GM18951 (cell line): ENCODE results near the gene MEGF6.

Experiments
- POLR2A ChIP-seq: IDR thresholded peaks from 4 replicates; pipeline ENCODE4 v1.6.1; 2011; ENCODE audit warnings: mild to moderate bottlenecking; ENCODE audit not compliant: insufficient read length, insufficient read depth; ENCODE audit errors: extremely low read depth
- in situ Hi-C: fragments of 300-500 bp; cut with MboI; formaldehyde crosslinking; loops from one replicate; pipeline ENCODE4 v1.12.0; 2022; ENCODE audit warnings: low sequenced_read_pairs, mixed read lengths, inconsistent platforms; ENCODE audit not compliant: unreplicated experiment

Gene MEGF6

DNA sequence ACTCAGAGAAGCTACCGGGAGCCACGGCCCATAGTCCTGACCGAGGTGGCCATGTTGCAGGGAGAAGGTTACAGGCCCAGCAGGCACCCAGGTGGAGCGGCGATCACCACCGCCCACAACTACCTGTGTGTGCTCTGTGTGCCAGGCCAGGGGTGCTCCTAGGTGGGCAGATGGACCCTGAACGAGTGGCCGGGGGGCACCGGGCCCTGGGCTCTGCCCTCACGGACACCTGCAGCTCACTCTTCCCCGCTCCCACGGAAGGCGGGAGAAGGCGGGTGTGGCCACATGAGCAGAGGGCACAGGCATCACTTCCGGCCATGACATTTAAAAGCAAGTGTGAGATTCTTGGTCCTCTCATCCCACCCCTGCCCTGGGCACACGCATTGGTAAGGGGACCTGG is 73.9 kb downstream of the MEGF6 start:
- in situ Hi-C loops: no loop called here
- no peak for TF ChIP-seq POLR2A

DNA sequence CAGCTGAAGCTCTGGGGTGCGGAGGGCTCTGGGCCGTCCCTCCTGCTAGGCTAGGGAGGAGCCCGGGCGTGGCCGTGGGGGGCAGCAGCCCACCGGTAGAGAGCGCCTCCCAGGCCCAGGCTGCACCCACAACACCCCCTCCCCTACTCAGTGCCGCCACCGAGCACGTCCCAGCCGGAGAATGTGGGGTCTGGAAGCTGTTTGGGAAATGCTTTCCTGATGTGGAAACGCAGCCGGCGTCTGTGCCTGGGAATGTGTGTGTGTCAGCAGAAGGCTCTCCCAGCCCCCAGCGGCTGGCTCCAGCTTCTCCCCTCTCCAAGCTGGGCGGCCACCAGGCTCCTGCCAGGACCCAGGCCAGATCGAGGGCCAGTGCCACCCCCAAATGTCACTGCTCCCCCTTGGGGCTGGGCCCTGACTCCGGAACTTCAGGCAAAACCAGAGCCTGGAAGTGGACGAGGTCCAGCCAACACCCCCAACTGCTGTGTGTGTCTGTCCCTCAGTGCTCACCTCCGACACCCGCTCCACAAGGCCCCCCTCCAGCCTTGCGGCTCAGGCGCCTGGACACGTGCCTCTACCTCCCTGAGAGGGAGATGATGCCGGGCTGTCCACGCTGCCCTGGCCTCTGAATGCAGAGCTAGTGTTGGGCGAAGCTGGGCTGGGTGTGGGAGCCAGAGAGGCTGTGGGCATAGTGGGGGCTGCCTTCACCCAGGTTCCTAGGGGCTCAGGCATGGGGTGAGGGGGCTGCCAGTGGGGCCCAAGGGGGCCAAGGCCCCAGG is 74.7 kb downstream of the MEGF6 start:
- no peak for TF ChIP-seq POLR2A
- in situ Hi-C loops: no loop called here

DNA sequence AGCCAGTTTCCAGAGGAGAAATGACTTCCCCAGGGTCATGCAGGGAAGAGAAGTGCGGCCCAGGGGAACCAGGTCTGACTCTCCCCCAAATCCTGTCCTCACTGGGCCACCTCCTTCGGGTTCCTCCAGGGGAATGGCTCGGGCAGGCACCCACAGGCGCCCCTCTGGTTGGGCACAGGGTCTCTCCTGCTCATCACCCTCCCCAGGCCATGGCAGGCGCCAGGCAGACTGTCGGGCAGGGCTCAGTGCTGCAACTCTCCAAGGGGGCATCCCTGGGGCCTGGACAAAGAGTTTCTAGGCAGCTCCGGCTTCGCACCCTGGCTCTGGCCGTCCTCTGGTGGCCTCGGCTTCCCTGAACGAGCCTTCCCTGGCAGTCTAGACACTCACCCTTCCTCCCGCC is 75.6 kb downstream of the MEGF6 start:
- in situ Hi-C loops: no loop called here
- TF ChIP-seq POLR2A: no peak

DNA sequence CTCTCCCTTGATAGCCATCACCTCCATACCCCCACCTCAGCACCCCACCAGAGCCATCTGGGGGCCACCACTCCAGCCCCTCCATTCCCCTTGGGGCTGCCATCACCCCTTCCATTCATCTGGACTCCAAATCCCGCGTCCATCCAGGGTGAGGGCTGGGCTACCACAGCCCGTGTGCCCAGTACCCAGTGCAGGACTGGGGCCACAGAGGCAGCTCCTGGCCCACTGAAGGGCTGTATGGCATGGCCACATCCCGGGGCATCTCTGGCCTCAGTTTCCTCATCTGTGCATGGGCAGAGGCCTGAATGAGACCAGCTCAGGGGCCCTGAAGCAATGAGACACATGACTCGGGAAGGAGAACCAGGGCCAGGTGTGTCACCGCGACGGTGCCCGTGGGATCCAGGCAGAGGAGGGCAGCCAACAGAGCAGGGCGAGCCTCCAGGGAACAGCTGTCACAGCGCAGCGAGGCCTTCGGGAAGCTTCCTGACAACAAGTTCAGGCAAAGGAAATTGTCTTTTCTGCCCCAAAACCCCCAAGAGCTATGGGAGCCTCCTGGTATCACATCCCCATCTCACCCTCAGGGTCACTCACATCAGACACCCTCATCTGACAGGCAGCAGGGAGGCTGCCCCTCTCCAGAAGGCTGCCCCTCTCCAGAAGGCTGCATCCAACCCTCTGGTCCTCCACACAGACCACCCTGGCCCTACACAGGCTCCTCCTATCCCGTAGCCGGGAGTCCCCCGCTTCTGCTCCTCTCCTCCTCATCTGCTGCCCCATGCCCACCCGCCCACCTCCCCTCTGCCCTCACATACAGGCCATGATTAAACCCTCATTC is 76.3 kb downstream of the MEGF6 start:
- no peak for TF ChIP-seq POLR2A
- in situ Hi-C loops: no loop called here

DNA sequence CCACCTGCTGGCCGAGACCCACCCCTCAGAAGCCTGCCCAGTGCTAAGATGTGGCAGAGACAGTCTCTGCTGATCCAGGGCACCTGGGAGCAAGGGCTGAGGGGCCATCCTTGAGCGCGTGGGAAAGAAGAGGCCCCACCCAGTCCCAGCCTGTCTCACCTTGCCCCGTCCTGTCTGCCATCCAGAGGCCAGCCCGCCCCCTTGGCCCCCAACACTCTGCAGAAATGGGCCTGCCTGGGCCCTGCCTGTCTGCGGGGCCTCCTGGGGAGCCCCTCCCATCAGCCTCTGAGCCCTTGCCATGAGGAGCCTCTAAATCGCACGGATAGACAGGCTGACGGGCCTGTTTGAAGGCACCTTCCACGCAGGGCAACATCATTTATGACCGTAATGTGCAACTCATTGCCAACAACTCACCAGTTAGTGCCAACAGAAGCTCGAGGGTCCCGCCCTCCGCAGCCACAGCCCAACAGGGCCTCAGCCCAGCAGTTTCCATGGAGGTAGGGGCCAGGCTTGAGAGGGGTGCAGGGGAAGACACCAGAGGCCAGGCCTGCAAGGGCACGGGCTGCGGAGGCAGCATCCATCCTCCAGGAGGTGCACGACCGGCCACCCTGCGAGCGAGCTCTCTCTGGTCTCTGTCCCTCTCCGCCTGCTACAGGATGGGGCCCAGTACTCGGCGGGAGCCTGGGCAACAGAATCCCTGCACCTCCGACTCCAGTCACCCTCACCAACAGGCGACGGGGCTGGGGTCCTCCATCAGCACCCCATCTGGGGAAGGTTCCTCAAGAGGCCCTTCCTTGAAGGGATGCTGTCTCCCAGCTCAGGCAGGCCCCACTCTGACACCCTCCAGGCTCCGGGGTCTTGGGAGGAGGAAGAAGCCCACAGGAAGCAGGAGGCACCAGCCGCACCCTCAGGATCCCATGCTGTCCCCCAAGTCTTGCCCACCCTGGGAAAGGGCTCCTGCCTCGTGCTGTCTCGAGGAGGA is 78.0 kb downstream of the MEGF6 start:
- in situ Hi-C loops: no loop called here
- TF ChIP-seq POLR2A: no peak

DNA sequence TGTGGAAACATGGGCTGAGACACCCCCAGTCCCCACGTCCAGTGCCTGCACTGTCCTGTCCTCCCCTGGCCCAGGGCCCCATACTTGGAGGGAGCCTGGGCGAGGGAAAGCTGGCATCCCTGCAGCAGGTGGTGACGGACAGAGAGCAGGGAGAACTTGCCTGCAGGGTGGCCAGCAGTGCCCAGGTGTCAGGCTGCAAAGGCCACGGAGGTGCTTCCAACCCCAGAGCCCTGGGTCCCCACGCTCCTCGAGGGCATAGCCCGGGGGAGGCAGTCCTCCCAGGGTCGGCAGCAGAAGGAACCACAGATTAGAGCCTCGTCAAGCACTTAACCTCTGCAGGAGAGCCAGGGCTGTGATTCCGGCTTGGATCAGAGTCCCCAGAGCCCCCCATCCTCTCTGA is 79.4 kb downstream of the MEGF6 start:
- in situ Hi-C loops: no loop called here
- TF ChIP-seq POLR2A: no peak

DNA sequence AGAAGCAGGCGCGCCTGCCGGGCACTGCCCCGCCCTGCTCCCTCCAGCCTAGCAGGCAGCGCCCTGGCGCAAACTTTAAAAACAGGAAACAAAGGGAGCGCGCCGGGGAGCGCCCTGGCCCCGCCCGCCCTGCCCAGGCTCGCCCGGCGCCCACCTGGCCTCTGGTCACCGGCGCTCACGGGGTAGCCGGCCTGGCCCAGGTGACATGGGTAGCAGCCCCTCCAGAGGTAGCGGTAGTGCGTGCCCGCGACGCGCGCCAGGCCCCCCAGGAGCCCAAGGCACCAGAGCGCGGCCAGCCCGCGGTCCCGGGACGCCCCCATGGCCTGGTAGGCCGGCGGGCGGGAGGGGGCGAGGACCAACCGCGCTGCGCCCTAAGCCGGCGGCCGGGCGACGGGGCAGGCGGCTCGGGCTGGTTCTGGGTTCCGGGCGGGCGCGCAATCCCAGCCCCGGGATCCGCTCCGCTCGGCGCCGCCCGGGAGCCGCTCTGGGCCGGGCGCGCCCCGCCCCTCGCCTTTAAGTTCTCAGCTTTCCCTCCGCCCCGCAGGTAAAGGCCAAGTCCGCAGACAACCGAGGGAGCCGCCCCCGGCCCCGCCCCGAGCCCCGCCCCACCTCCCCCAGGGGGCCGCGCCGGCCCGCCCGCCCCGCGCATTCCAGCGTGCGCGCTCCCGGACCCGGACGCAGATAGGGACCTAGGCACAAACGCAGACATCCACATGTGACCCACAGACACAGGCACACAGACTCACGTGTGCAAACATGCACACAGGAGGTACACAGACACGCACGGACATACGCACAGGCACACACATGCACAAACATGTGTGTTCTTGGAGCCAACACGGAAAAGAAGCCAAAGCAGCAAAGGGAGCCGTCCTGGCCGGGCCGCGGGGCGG is 80.1 kb downstream of the MEGF6 start:
- TF ChIP-seq POLR2A: no peak
- in situ Hi-C loops: no loop called here

DNA sequence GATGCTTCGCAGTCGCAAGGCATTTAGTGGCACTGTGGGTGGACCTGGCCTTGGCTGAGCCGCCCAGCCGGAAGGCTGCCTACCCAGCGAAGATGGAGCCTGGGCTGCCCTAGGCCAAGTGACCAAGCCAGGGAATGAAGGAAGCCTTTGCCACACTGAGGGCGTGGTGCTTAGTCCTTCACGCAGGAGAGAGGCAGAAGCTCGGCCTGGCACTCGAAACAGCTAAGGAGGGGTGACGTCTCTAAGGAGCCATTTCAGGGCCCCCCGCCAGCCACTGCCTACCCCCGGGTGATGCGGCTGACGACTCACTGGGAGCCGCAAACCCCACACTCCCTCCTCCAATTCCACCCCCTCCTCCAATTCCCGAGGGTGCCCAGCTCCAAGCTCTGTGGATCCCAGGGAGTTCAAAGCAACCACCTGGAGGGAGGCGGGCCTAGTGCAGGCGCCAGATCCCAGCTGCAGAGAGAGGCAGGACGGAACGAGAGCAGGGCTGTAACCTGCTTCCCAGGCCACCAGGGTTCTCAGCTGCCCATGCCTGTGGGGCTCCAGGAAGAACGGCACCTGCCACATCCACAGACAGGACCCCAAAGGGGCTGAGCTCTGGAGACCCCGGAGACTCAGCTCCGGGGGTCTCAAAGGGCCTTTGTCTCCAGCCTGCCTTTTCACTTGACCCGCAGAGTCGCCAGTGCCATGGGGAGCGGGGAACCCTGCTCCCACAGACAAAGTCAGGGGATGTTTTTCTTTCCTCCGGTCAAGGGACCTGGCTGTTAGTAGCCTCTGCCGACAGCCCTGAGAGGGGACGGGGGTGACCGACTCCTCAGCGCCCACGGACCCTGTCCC is 81.0 kb downstream of the MEGF6 start:
- TF ChIP-seq POLR2A: no peak
- in situ Hi-C loops: no loop called here

DNA sequence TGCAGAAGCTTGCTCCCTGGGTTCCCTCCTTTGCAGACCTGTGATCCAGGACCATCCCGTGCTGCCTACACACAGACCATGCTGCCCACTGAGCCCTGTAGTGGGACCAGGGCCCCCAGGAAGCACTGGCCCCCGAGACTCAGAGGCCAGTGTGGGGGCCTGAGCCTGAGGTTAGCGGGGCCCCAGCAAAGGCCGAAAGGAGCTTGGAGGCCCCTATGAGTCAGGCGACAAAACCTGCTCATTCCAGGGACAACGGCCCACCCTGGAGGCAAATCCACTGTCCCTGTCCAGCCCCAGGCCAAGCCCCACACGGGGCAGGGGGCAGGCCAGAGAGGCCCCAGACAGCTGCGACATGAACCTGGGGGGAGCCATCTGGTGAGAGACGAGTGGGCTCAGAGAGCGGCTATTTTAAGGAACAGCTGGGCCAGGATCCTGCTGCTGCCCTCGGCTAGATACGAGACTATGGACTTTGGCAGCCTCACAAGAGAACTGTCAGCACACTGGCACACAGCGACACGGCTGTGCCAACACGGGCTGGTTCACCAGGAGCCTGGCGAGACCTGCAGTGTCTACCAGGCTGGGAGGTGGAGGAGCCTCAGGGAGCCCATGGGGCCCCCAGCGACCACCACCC is 82.1 kb downstream of the MEGF6 start:
- in situ Hi-C loops: no loop called here
- TF ChIP-seq POLR2A: no peak

DNA sequence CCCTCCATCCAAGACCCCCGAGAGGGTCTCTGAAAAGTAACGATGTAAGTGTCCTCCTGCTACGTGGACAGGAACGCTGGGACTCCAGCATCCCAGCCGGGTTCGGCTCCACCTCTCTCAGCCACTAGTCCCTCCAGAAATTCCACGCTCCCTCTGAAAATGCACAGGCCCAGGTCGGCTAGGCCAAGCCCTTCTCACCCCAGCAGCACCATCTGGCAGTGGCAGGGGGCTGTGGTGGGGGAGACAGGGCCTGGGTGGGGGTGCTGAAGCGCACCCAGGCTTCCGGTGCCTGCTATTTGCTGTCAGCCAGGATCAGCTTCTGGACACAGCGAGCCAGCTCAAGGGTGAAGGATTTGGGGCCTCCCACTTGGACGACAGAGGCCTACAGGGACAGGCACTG is 83.5 kb downstream of the MEGF6 start:
- no peak for TF ChIP-seq POLR2A
- in situ Hi-C loops: no loop called here

DNA sequence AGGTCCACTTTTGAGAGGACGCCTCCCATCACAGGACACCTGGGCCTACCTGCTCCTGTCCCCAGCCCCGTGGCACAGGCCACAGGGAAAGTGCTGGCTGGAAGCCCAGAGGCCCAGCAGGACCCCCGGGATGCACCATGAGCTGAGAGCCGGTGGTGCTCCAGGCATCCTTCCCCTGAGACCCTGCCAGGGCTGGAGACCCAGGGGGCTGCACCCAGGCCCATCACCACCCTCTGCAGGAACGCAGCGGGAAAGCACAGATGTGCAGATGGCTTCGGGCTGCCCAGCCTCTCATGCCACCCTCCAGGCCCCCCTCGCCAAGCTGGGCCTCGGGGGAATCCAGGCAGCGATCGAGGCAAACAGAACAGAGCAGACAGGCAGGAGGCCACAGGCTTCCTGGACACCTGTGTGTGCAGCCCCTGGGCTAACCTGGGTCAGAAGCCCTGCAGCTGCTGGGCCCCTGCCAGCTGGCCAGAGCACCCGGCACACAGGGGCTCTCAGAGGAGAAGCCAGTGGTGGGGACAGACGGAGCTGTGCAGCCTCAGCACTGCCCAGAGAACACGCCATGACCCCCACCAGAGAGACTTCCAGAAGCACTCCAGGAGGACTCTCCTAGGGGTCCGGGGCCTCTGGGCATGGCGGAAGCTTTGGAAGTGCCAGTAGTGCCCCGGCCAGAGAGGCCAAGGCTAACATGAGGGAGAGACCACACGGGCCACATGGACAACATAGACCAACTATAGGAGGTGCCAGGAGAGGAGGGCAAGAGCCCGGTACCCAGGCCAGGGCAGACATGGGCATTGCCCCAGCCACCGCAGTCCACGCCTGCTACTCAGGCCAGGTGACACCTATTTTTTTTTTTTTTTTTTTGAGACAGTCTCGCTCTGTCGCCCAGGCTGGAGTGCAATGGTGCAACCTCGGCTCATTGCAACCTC is 85.5 kb downstream of the MEGF6 start:
- no peak for TF ChIP-seq POLR2A
- in situ Hi-C loops: no loop called here
